ENCODE measurements around the gene KLK13. TPM values are rescaled to one million over a fixed set of nuclear protein-coding genes. Genes with fewer than 3 reads are reported as not detected.

KLK13 gene
- total and polyA plus RNA-seq, 2 experiments from 2014 or later, result 0.25 TPM; not detected in 1

- no peak for DNase-seq
- Histone ChIP-seq H3K4me3 (no peak overlapping the region), H3K27ac (no peak overlapping the region), H3K9me3 (ENCODE audit: low read depth) (no peaks in the 10 kb centered on the region), H3K4me2 (ENCODE audit: unreplicated experiment) (no peak overlapping the region), H2AFZ (no peak overlapping the region), H3K9ac (no peak overlapping the region), H3K36me3 (ENCODE audit: low read depth) (no peaks in the 10 kb centered on the region), H3K4me1 (ENCODE audit: insufficient read depth) (no peaks in the 10 kb centered on the region), H3K27me3 (replicated peaks; ENCODE audit: insufficient read depth) (peaks cover 54% of the 10 kb centered on the region), H3F3A (ENCODE audit: insufficient read depth) (no peaks in the 10 kb centered on the region), H3K9me2 (ENCODE audit: insufficient read depth) (no peaks in the 10 kb centered on the region), H4K20me1 (ENCODE audit: insufficient read depth) (no peaks in the 10 kb centered on the region), H3K79me2 (ENCODE audit: insufficient read depth) (no peaks in the 10 kb centered on the region)
- in situ Hi-C loops (cut with MboI), result no loop called here
- TF ChIP-seq EZH2 (IDR thresholded peaks at IDR 0.05; ENCODE audit: insufficient read depth, poor library complexity, severe bottlenecking) (no peak), EZH2phosphoT487 (IDR thresholded peaks at IDR 0.05; ENCODE audit: insufficient read depth, low read depth) (no peak)
- whole genome bisulfite sequencing, 2 experiments (ENCODE audit: low coverage in 1 of 2, low lambda C conversion rate in 2 of 2, missing lambda C conversion rate in 2 of 2), result 53 to 59% methylated on average over 6 of the region's 6 CpGs
These were observed 50.6 kb downstream of the KLK13 start for GRCh38 chr19:51014242-51014641.

- no peak overlapping the region for H3K27ac ChIP-seq
- H3K9me3 ChIP-seq (ENCODE audit: low read depth), result no peaks in the 10 kb centered on the region
- no peak overlapping the region for H3K4me3 ChIP-seq
- H3K9ac ChIP-seq, result no peak overlapping the region
- H3K36me3 ChIP-seq (ENCODE audit: low read depth), result no peaks in the 10 kb centered on the region
- no peak overlapping the region for H2AFZ ChIP-seq
- H3K4me2 ChIP-seq (ENCODE audit: unreplicated experiment), result no peak overlapping the region
- no peaks in the 10 kb centered on the region for H3K4me1 ChIP-seq (ENCODE audit: insufficient read depth)
- 36 to 38% methylated on average over 12 of the region's 12 CpGs for WGBS, 2 experiments (ENCODE audit: low coverage in 1 of 2, low lambda C conversion rate in 2 of 2, missing lambda C conversion rate in 2 of 2)
- no peak for DNase-seq
- H3K27me3 ChIP-seq (replicated peaks; ENCODE audit: insufficient read depth), result peaks cover 47% of the 10 kb centered on the region
- no peaks in the 10 kb centered on the region for H3K9me2 ChIP-seq (ENCODE audit: insufficient read depth)
- H3K79me2 ChIP-seq (ENCODE audit: insufficient read depth), result no peaks in the 10 kb centered on the region
- no peaks in the 10 kb centered on the region for H4K20me1 ChIP-seq (ENCODE audit: insufficient read depth)
- in situ Hi-C loops (cut with MboI), result no loop called here
- TF ChIP-seq EZH2phosphoT487 (IDR thresholded peaks at IDR 0.05; ENCODE audit: insufficient read depth, low read depth) (no peak), EZH2 (IDR thresholded peaks at IDR 0.05; ENCODE audit: insufficient read depth, poor library complexity, severe bottlenecking) (no peak)
- no peaks in the 10 kb centered on the region for H3F3A ChIP-seq (ENCODE audit: insufficient read depth)
These were observed 52.2 kb downstream of the KLK13 start for GRCh38 chr19:51012661-51013190.

DNA sequence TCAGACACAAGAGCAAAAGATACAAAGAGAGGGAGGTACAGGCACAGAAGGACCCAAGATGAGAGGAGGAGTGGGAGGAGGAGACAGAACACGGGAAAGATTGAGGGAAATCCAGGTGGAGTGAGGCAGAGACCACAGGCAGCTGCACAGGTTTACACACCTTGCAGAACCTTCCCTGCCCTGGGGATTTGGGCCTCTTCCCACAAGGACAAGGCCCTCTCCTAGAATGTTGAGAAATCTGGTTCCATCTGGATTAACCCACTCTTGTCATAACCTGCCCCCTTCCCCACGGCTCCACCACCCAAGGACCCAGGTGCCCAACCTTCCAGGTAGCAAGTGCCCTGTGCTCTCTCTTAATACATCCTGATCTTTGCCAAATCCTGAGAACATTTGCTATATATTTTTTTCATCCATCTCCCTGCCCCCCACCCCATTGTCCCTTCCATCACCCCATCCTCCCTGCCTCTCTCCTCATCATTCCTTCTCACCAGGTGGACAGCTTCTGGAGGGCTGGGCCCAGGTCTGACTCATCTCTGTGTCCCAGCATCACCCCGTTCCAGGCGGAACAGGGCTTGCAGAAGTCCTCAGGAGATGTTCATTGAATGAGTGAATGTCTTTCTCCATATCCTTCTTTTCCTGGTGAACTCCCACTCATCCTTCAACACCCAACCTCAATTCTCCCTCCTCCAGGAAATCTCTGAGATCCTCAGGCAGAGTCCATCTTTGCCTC, 54.7 kb downstream of the KLK13 start:
- Histone ChIP-seq H3K27me3 (replicated peaks; ENCODE audit: insufficient read depth) (peaks cover 30% of the 10 kb centered on the region), H3K4me3 (no peak overlapping the region), H3K79me2 (ENCODE audit: insufficient read depth) (no peaks in the 10 kb centered on the region), H3K4me1 (ENCODE audit: insufficient read depth) (no peaks in the 10 kb centered on the region), H3K4me2 (ENCODE audit: unreplicated experiment) (no peak overlapping the region), H3F3A (ENCODE audit: insufficient read depth) (no peaks in the 10 kb centered on the region), H2AFZ (no peak overlapping the region), H4K20me1 (ENCODE audit: insufficient read depth) (no peaks in the 10 kb centered on the region), H3K9ac (no peak overlapping the region), H3K9me2 (ENCODE audit: insufficient read depth) (no peaks in the 10 kb centered on the region), H3K9me3 (ENCODE audit: low read depth) (no peaks in the 10 kb centered on the region), H3K27ac (no peak overlapping the region), H3K36me3 (ENCODE audit: low read depth) (no peaks in the 10 kb centered on the region)
- in situ Hi-C loops (cut with MboI), result no loop called here
- no peak for DNase-seq
- 31% methylated on average over 4 of the region's 4 CpGs for WGBS, 2 experiments (ENCODE audit: low coverage in 1 of 2, low lambda C conversion rate in 2 of 2, missing lambda C conversion rate in 2 of 2)
- TF ChIP-seq EZH2 (IDR thresholded peaks at IDR 0.05; ENCODE audit: insufficient read depth, poor library complexity, severe bottlenecking), result no peak
- no peak for TF ChIP-seq EZH2phosphoT487 (IDR thresholded peaks at IDR 0.05; ENCODE audit: insufficient read depth, low read depth)

- H3K4me3 ChIP-seq, result no peak overlapping the region
- no peak overlapping the region for H3K4me2 ChIP-seq (ENCODE audit: unreplicated experiment)
- H2AFZ ChIP-seq, result no peak overlapping the region
- H4K20me1 ChIP-seq (ENCODE audit: insufficient read depth), result no peaks in the 10 kb centered on the region
- H3K4me1 ChIP-seq (ENCODE audit: insufficient read depth), result no peaks in the 10 kb centered on the region
- H3K9me2 ChIP-seq (ENCODE audit: insufficient read depth), result no peaks in the 10 kb centered on the region
- H3K27me3 ChIP-seq (replicated peaks; ENCODE audit: insufficient read depth), result peaks cover 21% of the 10 kb centered on the region
- in situ Hi-C loops (cut with MboI), result no loop called here
- TF ChIP-seq EZH2phosphoT487 (IDR thresholded peaks at IDR 0.05; ENCODE audit: insufficient read depth, low read depth) (no peak), EZH2 (IDR thresholded peaks at IDR 0.05; ENCODE audit: insufficient read depth, poor library complexity, severe bottlenecking) (no peak)
- no peaks in the 10 kb centered on the region for H3F3A ChIP-seq (ENCODE audit: insufficient read depth)
- H3K9ac ChIP-seq, result no peak overlapping the region
- H3K36me3 ChIP-seq (ENCODE audit: low read depth), result no peaks in the 10 kb centered on the region
- H3K79me2 ChIP-seq (ENCODE audit: insufficient read depth), result no peaks in the 10 kb centered on the region
- H3K27ac ChIP-seq, result no peak overlapping the region
- no peak for DNase-seq
- H3K9me3 ChIP-seq (ENCODE audit: low read depth), result no peaks in the 10 kb centered on the region
- WGBS, 2 experiments (ENCODE audit: low coverage in 1 of 2, low lambda C conversion rate in 2 of 2, missing lambda C conversion rate in 2 of 2), result 20 to 31% methylated on average over 18 to 19 of the region's 19 CpGs
These were observed 55.6 kb downstream of the KLK13 start for GRCh38 chr19:51009061-51009891.
